ENCODE results near the gene ALKBH6. TPM values are rescaled to one million over a fixed set of nuclear protein-coding genes. Genes with fewer than 3 reads are reported as not detected.
A peak's percentile ranks its signal among the peaks of the same experiment; 100 is the strongest.

ALKBH6 gene
- total and polyA plus RNA-seq, 2 of the 13 experiments (the other 11 are each of a cell fraction or from before 2014, with no cell fraction given): 13.7 to 18.1 TPM

- TF ChIP-seq NR2F6 (IDR thresholded peaks at IDR 0.05) (no peak), NR2F6 (CRISPR knock-in tag; IDR thresholded peaks at IDR 0.05) (peak; percentile 69), HOXA3 (CRISPR knock-in tag; IDR thresholded peaks at IDR 0.05) (peak; percentile 34; the same call in 1 of the 2 replicates), NCOR1 (IDR thresholded peaks at IDR 0.05; ENCODE audit: borderline replicate concordance, low read length) (peak; percentile 62; the same call in 1 of the 2 replicates)
Measured at GRCh38 chr19:36058481-36059179, 44.6 kb upstream of the ALKBH6 start (continued).

GRCh38 chr19:36054733-36055686, 41.0 kb upstream of the ALKBH6 start, which contains the start of gene WDR62:
WDR62 (plus strand) TSS chr19:36054897; CDS start chr19:36054972, 75 bp downstream.
- H3K27me3 ChIP-seq (ENCODE audit: control insufficient read depth in 1 of 2, insufficient read depth in 2 of 2, low read length in 2 of 2): no peaks in the 10 kb centered on the region; a peak in 1 of 5 replicates
- peaks cover 23% of the 10 kb centered on the region for H3K79me2 ChIP-seq (ENCODE audit: insufficient read depth, low read length)
- H3K4me2 ChIP-seq (ENCODE audit: low read depth, low read length): peak within 1 kb of the TSS; percentile 93
- H2AFZ ChIP-seq (ENCODE audit: low read length): no peak within 1 kb of the TSS
- intact Hi-C loops (cut with micrococcal nuclease; ENCODE audit: unreplicated experiment): loop anchor here (2.0 to 10.0 kb wide), 3 partner anchors 58 to 1160 kb away; partner anchors contain the start of genes POLR2I, SDHAF1, TBCB and ZNF383
- H3K4me1 ChIP-seq (ENCODE audit: insufficient read depth, low read length): peaks cover 77% of the 10 kb centered on the region
- H4K20me1 ChIP-seq (ENCODE audit: insufficient read depth, low read length): no peaks in the 10 kb centered on the region
- DNase-seq (ENCODE audit: low spot score) (peak; percentile 85), FAIRE-seq (no peak), ATAC-seq (peak; percentile 81)
- in situ Hi-C loops (cut with HindIII; ENCODE audit: extremely low pct_ligation_motif_present, low pct_unique_long_range_greater_than_20kb): loop anchor here (5.0 kb wide), 1 partner anchor 58 kb away; the partner anchor contains the start of gene SDHAF1
- peak within 1 kb of the TSS; percentile 74 to 76 (median 75) for H3K4me3 ChIP-seq (replicated peaks in 1 of 3; ENCODE audit: insufficient read depth in 1 of 3, low read depth in 2 of 3, low read length in 3 of 3)
- peak within 1 kb of the TSS; percentile 71 for H3K9ac ChIP-seq (ENCODE audit: insufficient read depth, low read depth, low read length)
- BruUV-seq (replicated peaks): no TSS peak
- peaks cover 0 to 1% of the 10 kb centered on the region in 2 experiments; a peak in 2 of 5 replicates for H3K36me3 ChIP-seq (replicated peaks in 1 of 2; ENCODE audit: control insufficient read depth in 1 of 2, insufficient read depth in 2 of 2, low read length in 2 of 2)
- POLR2A ChIA-PET: interaction anchor here (1.1 to 2.6 kb wide), 12 partner anchors 13 to 155 kb away, joined by 4 to 18 read pairs (median 10); partner anchors contain the start of genes ALKBH6, CAPNS1, NFKBID and POLR2I
- H3K9me3 ChIP-seq (ENCODE audit: low read length): no peaks in the 10 kb centered on the region
- WGBS (ENCODE audit: low lambda C conversion rate): under 1% methylated on average over 24 of the region's 76 CpGs
- CTCF ChIA-PET (ENCODE audit: low intra/inter-chr PET ratio, low total read pairs): no interaction called here
- peak within 1 kb of the TSS; percentile 83 for H3K27ac ChIP-seq (ENCODE audit: extremely low read length, insufficient read depth, low read length)
- TF ChIP-seq HES4 (CRISPR knock-in tag; IDR thresholded peaks at IDR 0.05; ENCODE audit: borderline replicate concordance): no peak; the same call in 1 of the 2 replicates
- no peak for TF ChIP-seq ZNF672 (CRISPR knock-in tag; IDR thresholded peaks at IDR 0.05)
- no peak for TF ChIP-seq IKZF1 (IDR thresholded peaks at IDR 0.05)
- 0 out of 2 replicates have a peak, but pooled peaks have one; percentile 58 for TF ChIP-seq DNMT1 (CRISPR knock-in tag; IDR thresholded peaks at IDR 0.05)
- TF ChIP-seq MBNL3 (CRISPR knock-in tag; conservative IDR thresholded peaks at IDR 0.05): no peak
- 0 out of 2 replicates have a peak, but pooled peaks have one; percentile 42 for TF ChIP-seq ZNF510 (CRISPR knock-in tag; IDR thresholded peaks at IDR 0.05; ENCODE audit: low read depth)
- TF ChIP-seq TRAFD1 (CRISPR knock-in tag; IDR thresholded peaks at IDR 0.05; ENCODE audit: borderline replicate concordance): no peak
- TF ChIP-seq MYPOP (CRISPR knock-in tag; IDR thresholded peaks at IDR 0.05): no peak
- 0 out of 2 replicates have a peak, but pooled peaks have one; percentile 14 for TF ChIP-seq ZNF772 (CRISPR knock-in tag; IDR thresholded peaks at IDR 0.05)

Data from HepG2 (cell line).